HUDEP-2 (cell line): Measurements from ENCODE around the gene GPR176.

Experiments
- DNase-seq, 76 experiments: peaks; one replicate each; lab custom pipeline; 2025; ENCODE audit not compliant: unreplicated experiment in 76 of 76; lab: John Stamatoyannopoulos, UW

The GPR176 gene

GRCh38 chr15:39936681-39937080 is 16.6 kb upstream of the GPR176 start:
- no peak for DNase-seq

GRCh38 chr15:39936187-39936586 is 16.1 kb upstream of the GPR176 start:
- no peak for DNase-seq

- DNase-seq, result no peak
Measured at GRCh38 chr15:39935241-39935640, 15.2 kb upstream of the GPR176 start.

GRCh38 chr15:39934397-39935071 is 14.5 kb upstream of the GPR176 start:
- DNase-seq, result peak in 4 of 76 experiments; percentile 1 to 39 (median 4)

GRCh38 chr15:39931615-39932014 is 11.5 kb upstream of the GPR176 start:
- no peak for DNase-seq

- DNase-seq, result no peak
Measured at GRCh38 chr15:39926526-39926925, 6.5 kb upstream of the GPR176 start.

GRCh38 chr15:39925112-39925842 is 5.2 kb upstream of the GPR176 start:
- DNase-seq, result peak in 41 of 76 experiments; percentile 3 to 60 (median 24)

GRCh38 chr15:39924437-39924836 is 4.4 kb upstream of the GPR176 start:
- no peak for DNase-seq

- peak in 1 of 76 experiments; percentile 5 for DNase-seq
Measured at GRCh38 chr15:39922462-39923092, 2.5 kb upstream of the GPR176 start.

GRCh38 chr15:39921274-39921638 is 1.2 kb upstream of the GPR176 start:
- no peak for DNase-seq

- DNase-seq, result peak in 69 of 76 experiments; percentile 12 to 83 (median 70)
Measured at GRCh38 chr15:39920510-39921273, 626 bp upstream of the GPR176 start.

- DNase-seq, result peak in 2 of 76 experiments; percentile 5 to 47
Measured at GRCh38 chr15:39919411-39919747, 687 bp downstream of the GPR176 start.

- no peak for DNase-seq
Measured at GRCh38 chr15:39918688-39919385, 1.2 kb downstream of the GPR176 start.

- no peak for DNase-seq
Measured at GRCh38 chr15:39914977-39915376, 5.1 kb downstream of the GPR176 start.

GRCh38 chr15:39909007-39909406 is 11.1 kb downstream of the GPR176 start:
- DNase-seq, result no peak

GRCh38 chr15:39908186-39908585 is 11.9 kb downstream of the GPR176 start:
- no peak for DNase-seq

- no peak for DNase-seq
Measured at GRCh38 chr15:39907216-39907615, 12.8 kb downstream of the GPR176 start.

GRCh38 chr15:39904115-39904514 is 16.0 kb downstream of the GPR176 start:
- DNase-seq, result no peak

- DNase-seq, result no peak
Measured at GRCh38 chr15:39898317-39898716, 21.7 kb downstream of the GPR176 start.

GRCh38 chr15:39896846-39897245 is 23.2 kb downstream of the GPR176 start:
- DNase-seq, result peak in 2 of 76 experiments; percentile 22 to 49
